GM19467 (cell line): ENCODE measurements around the gene PCDHA13.
"Not testable (repeated sequence)": the region's sequence is repeated elsewhere in the genome, so short reads cannot be mapped to it uniquely, and the experiment has no call there.

ENCODE experiments used
- ATAC-seq: cut with Tn5 transposase; IDR thresholded peaks from one replicate; pipeline ENCODE4 v1.9.1; 2021; ENCODE audit warnings: mild to moderate bottlenecking, moderate library complexity; ENCODE audit not compliant: unreplicated experiment

The PCDHA13 gene

GRCh38 chr5:140881889-140882590 lies at the start of gene PCDHA13:
PCDHA13 (plus strand) TSS chr5:140882124; CDS start chr5:140882269, 145 bp downstream.
- ATAC-seq, result no peak

GRCh38 chr5:140833993-140834392 lies 47.9 kb upstream of the PCDHA13 start, which contains the start of gene PCDHA7:
PCDHA7 (plus strand) TSS chr5:140834269; CDS start chr5:140834384, 115 bp downstream.
- no peak for ATAC-seq

GRCh38 chr5:140834439-140835008 lies 47.4 kb upstream of the PCDHA13 start:
- not testable (repeated sequence) for ATAC-seq

- no peak for ATAC-seq
Measured at GRCh38 chr5:140835622-140836510, 46.1 kb upstream of the PCDHA13 start.

GRCh38 chr5:140840978-140841962 lies 40.7 kb upstream of the PCDHA13 start, which contains the start of gene PCDHA8:
PCDHA8 (plus strand) TSS chr5:140841187; CDS start chr5:140841322, 135 bp downstream.
- ATAC-seq, result no peak

GRCh38 chr5:140842798-140843733 lies 38.9 kb upstream of the PCDHA13 start:
- no peak for ATAC-seq

GRCh38 chr5:140848139-140849102 lies 33.5 kb upstream of the PCDHA13 start, which contains the start of gene PCDHA9:
PCDHA9 (plus strand) TSS chr5:140848382; CDS start chr5:140848496, 114 bp downstream.
- not testable (repeated sequence) for ATAC-seq

GRCh38 chr5:140849831-140850634 lies 31.9 kb upstream of the PCDHA13 start:
- ATAC-seq, result not testable (repeated sequence)

- ATAC-seq, result no peak
Measured at GRCh38 chr5:140855772-140856674, 25.9 kb upstream of the PCDHA13 start, which contains the start of gene PCDHA10. PCDHA10 (plus strand) TSS chr5:140855897; CDS start chr5:140856049, 152 bp downstream.

GRCh38 chr5:140857177-140857986 lies 24.5 kb upstream of the PCDHA13 start:
- no peak for ATAC-seq

GRCh38 chr5:140857987-140858240 lies 24.0 kb upstream of the PCDHA13 start:
- no peak for ATAC-seq

- ATAC-seq, result no peak
Measured at GRCh38 chr5:140862441-140863295, 19.3 kb upstream of the PCDHA13 start.

GRCh38 chr5:140868721-140869554 lies 13.0 kb upstream of the PCDHA13 start, which contains the start of gene PCDHA11:
PCDHA11 (plus strand) TSS chr5:140868957; CDS start chr5:140869104, 147 bp downstream.
- ATAC-seq, result no peak
